HG03571 (cell line): ENCODE measurements around the gene CLEC9A.

Source experiments
- ATAC-seq: cut with Tn5 transposase; IDR thresholded peaks from one replicate; pipeline ENCODE4 v1.9.1; 2021; ENCODE audit not compliant: unreplicated experiment

CLEC9A gene

DNA sequence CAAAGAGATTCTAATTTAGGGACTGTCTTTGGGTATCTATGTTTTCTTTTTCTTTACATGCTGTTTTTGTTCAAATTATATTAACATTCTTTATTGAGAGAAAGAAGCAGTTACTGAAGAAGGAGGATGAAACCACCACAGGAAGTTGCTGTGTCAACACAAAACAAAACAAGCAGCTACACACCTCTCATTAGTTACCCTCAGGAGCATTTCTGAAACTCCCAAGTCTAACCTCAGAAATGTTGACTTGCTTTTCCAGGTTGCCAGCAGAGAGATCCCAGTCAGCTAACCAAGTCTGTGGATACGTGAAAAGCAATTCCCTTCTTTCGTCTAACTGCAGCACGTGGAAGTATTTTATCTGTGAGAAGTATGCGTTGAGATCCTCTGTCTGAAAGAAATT, 34.8 kb downstream of the CLEC9A start:
- ATAC-seq, result no peak

DNA sequence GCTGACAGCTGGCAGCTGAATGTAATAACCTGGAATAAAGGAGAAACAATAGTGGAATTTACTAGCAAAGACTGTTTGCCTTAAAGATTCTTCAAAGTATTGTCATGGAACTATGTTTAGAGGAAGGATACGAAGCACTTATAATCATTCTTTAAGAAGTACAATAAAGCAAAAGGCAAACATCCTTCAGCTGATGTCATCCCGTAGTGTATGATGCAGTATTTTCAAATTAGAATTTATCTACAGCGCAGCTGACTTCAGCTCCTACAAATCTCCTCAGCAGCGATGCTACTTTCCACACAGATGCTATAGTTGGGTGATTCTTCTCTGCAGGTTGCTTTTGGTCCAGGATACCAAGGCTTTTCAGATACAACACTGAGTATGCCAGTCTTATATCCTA, 36.8 kb downstream of the CLEC9A start:
- no peak for ATAC-seq

DNA sequence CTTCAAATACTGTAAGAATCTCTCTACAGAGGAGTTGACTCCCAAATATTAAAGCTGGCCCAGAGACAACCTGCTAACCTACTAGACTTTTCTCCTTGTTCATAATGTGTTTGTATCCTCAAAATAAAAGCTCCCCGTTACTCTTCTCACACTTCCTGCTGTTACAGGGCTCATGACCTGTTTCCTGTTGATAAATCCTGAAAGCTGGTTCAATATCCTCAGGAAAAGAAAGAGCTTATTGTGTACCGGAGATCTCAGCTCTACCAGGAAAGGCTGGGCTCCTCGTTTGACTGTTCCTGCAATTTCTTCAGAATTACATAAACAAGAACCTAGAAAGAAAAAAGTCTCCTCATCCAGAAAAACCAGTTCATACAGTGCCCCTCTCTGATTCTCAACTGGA, 37.5 kb downstream of the CLEC9A start:
- ATAC-seq, result no peak

DNA sequence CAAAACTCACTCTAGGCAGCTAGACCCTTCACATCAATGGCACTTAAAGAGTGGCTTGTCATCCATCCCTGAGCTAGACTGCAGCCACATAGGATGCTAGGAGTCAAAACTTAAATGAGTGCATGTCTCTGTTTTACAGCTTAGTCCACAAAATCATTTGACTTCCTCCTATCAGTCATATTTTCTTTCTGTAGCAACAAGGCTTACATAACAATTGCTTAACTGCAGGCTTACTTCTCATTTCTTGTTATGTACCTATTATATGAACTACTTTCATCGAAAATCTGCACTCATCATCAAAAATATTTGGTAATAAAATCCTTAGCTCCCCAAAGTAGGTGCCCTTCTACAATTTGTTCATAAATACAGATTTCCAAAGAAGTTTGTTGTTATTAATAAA, 38.2 kb downstream of the CLEC9A start:
- ATAC-seq, result no peak

DNA sequence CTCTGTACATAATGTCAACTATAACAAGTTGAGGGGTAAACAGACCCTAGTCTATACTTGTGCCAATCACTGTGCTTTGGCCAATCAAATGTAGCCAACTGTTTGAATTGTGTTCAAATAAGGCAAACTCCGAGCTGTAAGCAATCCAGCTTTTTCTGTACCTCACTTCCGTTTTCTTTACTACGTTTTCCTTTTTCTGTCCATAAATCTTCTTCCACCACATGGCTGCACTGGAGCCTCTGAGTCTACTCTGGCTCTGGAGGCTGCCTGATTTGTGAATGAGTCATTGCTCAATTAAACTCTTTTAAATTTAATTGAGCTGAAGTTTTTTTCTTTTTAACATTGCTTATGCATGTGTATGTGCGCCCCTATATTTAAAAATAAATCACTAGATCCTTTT, 38.6 kb downstream of the CLEC9A start:
- ATAC-seq, result no peak

DNA sequence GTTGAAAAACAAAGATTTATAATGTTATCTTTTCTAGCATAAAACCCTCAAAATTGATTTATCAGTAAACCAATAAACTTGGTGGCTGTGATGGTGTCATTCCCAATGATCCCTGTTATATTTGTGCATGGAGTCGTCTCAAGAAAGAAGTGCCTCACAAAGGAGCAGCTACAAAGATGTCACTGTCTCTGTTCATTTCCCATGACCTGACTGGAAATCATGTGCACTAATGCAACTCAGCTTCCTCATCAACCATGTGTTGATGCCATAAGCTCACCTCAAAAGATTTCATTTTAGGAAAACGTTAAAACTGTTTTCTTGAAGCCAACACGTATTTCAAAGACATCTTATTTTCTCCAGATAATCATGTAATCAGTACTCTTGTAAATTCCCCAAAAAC, 39.5 kb downstream of the CLEC9A start:
- ATAC-seq, result no peak

DNA sequence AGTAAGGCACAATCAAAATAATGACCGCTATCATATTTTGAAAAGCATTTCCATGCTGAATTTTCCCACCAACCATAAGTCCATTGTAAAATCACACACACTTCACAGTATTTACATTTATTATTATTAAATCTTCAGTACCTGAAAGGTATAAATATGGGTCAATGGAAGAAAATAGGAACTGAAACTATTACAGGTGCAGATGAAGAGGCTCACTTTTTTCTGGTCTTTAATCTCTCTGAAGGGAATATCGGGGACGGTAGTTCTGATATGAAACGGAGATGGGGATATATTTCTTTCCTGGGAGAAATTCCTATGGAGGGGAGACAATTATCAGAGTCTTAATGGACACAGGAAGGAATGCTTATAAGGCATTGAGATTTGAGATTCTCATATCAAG, 39.9 kb downstream of the CLEC9A start:
- no peak for ATAC-seq

DNA sequence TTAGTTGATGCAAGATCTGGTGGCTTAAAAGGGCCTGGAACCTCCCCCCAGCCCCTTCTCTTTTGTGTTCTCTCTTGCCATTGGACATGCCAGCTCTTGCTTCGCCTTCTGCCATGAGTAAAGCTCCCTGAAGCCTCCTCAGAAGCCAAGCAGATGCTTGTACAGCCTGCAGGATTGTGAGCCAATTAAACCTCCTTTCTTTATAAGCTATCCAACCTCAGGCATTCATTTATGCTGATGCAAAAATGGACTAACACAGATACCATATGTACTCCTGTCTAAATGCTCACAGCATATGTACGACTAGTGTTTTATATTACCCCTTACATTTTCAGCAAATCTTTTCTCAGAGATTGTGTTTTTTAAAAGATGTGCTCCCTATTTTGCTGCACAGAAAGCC, 41.6 kb downstream of the CLEC9A start:
- no peak for ATAC-seq

DNA sequence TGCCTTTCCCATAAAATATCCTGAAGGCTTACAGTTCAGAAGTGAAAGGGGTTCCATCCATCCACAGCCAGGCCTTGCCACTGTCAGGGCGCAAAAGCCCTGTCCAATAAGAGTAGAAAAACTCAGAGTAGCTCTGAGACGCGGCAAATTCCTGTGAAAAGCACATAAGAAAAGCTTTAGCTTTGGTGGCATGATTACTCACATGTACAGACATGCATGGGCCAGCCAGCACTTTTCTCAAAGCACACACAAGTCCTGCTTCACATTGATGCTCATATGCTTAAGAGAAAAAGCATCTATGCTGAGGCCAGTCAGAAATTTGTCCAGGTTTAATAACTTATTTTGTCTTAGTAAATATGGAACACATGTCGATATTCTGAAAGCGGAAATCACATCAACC, 42.8 kb downstream of the CLEC9A start:
- ATAC-seq, result no peak

DNA sequence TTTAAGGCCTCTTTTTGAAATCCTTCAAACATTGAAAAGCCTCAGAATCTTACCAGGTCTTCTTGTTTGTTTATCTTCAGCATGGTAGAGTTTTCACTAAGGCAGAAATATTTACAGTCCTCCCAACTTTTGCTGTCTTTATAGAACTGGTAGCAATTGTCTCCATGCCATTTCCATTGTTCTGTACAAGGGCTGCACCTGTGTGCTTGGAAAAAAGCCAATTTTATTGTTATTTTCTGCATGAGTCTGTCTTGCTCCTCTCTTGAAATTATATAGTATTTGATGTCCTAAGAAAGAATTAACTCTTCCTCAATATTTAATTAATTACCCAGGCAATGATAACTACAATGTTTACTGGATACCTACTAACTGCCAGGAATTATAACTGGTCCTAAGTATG, 45.0 kb downstream of the CLEC9A start:
- no peak for ATAC-seq

DNA sequence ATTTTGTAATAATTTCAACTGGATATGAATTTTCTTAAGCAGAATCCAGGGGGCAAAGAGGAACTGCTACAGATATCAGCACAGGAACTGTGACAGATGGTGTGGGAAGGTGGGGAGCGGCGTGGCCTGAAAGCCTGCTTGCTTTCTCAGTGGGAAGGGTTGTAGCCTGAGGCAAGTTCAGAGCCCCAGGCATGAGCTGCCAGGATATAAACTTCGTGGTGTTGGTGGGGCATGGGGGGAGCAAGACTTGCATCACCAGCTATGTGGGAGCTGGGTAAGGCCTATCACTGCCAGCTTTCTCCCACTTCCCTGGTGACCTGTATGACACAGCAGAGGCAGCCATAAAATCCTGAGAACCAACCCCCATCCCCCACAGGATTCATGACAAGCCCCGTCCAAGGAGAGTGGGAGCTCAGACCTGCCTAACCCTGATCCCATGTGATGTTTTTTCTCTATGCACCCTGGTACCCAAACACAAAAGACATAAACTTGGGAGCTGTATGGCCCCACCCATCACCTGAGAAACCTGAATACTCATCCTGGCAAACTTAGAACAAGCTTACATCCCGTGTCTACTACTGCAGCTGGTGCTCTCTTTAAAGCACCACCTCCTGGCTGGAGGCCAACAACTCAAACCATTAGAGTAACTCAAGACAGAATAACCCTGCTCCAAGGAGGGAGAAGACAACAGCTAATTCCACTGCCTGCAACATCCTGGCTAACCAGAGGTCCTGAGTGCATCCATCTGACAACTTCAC, 51.8 kb downstream of the CLEC9A start:
- ATAC-seq, result no peak

DNA sequence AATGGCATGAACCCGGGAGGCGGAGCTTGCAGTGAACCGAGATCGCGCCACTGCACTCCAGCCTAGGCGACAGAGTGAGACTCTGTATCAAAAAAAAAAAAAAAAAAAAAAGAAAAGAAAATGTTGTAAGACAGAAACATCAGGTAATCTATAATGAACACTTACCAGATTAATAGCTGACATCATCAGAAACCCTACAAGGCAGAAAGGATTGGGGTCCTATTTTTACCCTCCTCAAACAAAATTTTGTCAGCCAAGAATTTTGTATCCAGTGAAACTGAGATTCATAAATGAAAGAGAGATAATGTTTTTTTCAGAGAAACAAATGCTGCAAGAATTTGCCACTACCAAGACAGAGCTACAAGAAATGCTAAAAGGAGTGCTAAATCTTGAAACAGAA, 54.3 kb downstream of the CLEC9A start:
- ATAC-seq, result no peak

DNA sequence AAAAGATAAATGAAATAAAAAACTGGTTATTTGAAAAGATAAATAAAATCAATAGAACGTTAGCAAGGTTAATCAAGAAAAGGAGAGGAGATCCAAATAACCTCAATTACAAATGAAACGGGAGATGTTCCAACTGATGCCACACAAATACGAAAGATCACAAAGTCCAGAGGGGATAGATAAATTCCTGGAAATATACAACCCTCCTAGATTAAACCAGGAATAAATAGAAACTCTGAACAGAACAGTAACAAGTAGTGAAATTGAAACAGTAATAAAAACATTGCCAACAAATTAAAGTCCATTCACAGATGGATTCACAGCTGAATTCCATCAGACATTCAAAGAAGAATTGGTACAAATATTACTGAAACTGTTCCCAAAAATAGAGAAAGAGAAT, 55.9 kb downstream of the CLEC9A start:
- ATAC-seq, result no peak

DNA sequence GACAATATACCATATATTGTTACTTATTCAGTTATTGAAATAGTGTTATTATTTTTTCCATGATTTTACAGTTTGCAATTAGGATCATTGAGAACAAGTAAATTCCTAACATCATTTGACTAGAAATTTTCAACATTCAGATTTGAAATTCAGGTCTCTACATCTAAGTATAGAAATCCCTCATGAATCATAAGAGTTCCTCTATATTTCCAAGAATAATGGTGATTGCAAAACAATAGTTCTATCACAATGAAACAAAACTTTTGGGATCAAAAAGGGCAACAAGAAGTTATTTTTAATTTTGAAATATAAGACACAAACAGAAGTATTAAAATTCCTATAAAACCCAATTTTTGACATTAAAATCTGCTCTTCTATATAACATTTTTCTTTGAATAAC, 57.5 kb downstream of the CLEC9A start:
- ATAC-seq, result no peak

DNA sequence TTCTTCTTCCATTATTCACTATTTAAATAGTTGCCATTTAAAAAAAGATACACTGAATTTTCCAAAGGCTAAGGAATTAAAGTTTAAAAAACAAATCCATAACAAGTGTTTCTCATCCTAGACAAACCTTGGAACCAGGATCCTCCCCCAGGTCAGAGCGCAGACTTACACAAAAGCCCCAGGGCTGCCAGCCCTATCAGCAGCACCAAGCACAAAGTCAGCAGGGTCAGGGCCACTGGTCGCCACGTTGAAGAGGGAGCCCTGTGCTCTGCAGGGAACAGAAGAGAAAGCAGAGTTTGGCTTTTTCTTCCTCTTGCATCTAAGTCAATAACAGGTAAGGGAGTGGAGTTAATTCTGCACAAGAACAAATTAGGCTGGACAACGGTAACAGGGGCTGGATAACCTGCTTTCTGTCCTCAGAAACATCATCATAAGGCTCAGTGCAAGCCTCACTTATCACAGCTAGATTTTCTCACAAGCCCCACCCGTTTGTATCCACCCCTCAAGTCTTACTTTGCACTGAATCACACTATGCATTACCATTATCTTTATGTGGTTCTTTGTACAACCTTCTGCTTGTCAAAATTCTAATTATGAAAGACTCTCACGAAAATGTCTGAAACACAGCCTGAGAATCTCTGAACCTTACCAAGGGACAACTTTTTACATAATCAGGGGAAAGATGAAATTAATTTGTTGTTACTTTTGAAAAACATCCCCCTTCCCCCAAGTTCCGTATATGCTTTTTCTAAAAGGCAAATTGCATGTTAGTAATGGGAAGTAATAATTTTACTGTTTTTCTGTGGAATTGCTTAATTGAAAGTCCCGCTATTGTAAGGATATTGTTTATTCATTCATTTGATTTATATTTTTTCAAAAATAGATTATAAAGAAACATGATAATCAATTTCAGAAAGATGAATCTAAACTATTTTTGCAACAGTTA, 58.7 kb downstream of the CLEC9A start:
- ATAC-seq, result no peak

DNA sequence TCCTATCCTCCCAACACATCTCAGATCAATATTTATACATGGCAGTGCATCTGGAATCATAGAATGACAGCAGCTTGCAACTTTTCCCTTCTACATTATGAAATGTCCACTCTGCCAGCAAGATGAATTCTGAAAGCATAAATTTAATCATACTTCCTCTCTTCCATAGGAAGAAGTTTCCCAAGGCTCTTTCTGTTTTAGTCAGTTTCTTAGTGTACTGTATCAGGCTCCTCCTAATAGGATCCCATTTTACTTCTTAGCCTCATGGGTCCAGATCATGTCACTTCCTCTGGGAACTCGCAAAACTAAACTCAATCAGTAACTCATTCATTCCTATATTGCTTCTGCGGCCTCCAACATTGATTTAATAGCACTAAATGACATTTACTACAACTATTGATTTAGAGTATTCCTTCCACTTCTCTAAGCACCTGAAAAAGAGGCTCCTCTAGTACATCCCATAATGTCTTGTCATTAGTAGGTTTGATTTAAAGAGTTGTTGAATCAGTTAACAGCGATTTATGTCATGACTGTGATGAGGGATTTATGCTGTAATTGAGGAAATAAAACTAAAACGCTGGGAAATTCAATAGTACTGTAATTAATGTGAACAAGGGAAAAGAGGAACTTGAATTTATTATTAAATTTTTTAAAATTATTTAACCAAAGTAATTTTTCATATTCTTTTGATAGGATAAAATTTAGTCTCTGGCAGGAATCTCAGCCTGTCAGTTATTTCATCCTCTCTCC, 64.3 kb downstream of the CLEC9A start:
- ATAC-seq, result no peak

DNA sequence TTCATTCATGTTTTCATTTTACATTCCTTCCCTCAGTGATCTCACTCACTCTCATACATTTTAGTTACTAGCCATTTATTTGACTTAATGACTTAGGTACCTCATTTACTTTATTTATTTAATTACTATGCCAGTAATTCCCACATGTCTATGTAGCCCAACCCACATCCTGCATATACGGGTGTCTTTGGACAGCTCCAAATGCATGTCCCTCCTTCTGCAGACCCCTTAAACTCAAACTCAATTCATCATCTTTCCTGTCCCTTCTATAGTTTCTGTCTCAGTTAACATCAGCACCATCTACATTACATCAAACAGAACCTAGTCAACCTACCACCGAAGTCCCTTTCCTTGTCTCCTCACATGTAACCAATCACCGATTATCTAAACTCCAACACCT, 65.5 kb downstream of the CLEC9A start:
- no peak for ATAC-seq

DNA sequence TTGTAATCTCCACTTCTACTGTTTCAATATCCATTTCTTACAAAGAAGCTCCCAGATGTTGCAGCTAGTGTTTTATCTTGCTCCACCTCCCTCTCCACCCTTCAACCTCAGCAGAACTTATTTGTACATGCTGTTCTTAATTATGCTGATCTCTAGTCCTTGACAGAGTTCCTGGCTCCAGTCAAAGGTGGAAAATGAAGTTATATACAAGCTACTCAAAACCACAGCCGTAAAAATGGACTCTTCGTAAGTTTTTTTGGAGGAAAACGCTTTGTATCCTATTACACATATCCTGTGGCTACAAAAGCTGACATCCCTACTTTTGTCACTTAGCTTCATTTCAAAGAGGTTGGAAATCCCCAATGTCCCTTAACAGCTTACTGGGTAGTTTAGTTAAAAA, 67.0 kb downstream of the CLEC9A start:
- no peak for ATAC-seq

DNA sequence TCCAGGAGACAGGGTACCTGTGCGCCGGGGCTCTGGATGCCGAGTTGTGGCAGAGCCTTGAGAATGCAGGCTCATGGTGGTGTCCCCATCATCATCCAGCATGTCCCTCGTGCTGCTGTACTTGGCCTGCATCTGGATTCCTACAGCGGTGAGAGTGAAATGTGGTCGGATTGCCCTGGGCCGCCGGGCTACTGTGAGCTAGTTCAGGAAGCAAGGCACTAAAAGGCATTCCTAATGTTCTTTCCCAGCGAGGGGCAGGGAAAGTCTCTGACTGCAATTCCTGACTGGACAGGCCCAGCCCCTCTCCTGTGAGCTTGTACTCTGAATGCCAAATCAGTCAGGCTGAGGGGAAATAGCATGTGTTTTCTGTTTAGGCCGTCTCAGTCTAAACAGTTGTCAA, 68.3 kb downstream of the CLEC9A start, which contains the start of gene CLEC1A:
Gene CLEC1A, minus strand, starts transcription at position 195 of the 400 bp plus-strand sequence. Its CDS starts 63 bp downstream, at position 132.
- no peak for ATAC-seq

DNA sequence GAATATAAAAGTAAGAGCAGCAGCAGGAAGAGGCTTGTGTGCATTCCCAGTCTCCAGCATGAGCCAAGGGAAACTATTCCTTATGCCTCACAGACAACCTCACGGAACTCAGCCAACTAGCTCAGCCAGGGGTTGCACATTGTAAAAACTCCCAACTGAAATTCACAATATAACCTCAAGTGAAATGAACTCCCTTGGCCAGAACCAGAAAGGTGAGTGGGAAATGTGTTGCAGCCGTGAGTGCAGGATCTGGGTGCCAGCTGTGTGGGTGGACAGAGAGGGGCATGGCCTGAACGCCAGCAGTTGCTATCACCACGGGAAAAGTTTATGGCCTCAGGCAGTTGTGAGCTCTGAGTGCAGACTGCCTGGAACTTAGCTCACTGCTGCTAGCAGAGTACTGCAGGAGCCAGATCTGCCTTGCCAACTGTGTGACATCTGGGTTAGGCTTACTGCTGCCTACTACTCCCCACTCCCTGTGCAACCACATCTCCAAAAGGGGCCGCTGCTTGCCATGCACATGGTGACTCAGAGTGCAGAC, 70.6 kb downstream of the CLEC9A start:
- no peak for ATAC-seq

DNA sequence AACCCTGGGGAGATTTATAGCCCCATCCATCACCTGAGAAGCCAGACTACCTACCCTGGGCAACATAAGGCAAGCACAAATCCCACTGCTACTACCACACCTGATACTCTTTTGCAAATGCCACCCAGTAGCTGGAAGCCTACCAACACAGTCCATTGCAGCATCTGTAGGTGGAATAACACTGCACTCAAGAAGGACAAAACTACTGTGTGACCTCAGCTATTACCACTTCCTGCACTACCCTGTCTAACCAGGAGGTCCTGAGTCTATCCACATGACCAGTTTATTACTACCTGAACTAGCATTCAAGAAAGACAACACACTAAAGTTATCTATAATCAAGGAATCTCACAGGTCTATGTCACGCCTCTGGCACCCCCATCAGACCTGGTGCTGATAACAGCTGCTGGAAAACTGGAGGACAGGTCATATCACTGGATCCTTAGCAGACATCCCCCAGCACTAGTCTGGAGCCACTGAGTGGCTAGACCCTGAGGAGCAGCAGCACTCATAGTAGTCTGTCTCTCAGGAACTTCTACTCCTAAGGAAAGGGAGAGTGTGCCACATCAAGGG, 71.3 kb downstream of the CLEC9A start:
- no peak for ATAC-seq
